ENCODE measurements around the gene KPNB1.

Gene KPNB1

GRCh38 chr17:47628014-47628566, 21.6 kb upstream of the KPNB1 start:
- ChIA-PET CTCF (interaction anchor here (0.6 to 2.6 kb wide), 3 partner anchors 10 to 12 kb away, joined by 3 to 10 read pairs (median 3); no protein-coding TSS in a partner anchor), POLR2A (interaction anchor here (1.2 kb wide), 1 partner anchor 21 kb away, joined by 4 read pairs; the partner anchor contains the start of gene KPNB1)
- Histone ChIP-seq H3K27ac (ENCODE audit: extremely low read depth, low read depth, low read length) (no peak overlapping the region), H3K9me3 (ENCODE audit: control insufficient read depth, insufficient read depth, low read depth, low read length) (no peaks in the 10 kb centered on the region), H3K4me1 (ENCODE audit: control insufficient read depth, insufficient read depth, low read length) (no peaks in the 10 kb centered on the region), H3K4me3 (ENCODE audit: low read depth, low read length) (no peak overlapping the region), H3K36me3 (ENCODE audit: control insufficient read depth in 2 of 2, insufficient read depth in 1 of 2, low read length in 2 of 2) (peaks cover 9 to 16% of the 10 kb centered on the region in 2 experiments)
- TF ChIP-seq, protein P1, sequence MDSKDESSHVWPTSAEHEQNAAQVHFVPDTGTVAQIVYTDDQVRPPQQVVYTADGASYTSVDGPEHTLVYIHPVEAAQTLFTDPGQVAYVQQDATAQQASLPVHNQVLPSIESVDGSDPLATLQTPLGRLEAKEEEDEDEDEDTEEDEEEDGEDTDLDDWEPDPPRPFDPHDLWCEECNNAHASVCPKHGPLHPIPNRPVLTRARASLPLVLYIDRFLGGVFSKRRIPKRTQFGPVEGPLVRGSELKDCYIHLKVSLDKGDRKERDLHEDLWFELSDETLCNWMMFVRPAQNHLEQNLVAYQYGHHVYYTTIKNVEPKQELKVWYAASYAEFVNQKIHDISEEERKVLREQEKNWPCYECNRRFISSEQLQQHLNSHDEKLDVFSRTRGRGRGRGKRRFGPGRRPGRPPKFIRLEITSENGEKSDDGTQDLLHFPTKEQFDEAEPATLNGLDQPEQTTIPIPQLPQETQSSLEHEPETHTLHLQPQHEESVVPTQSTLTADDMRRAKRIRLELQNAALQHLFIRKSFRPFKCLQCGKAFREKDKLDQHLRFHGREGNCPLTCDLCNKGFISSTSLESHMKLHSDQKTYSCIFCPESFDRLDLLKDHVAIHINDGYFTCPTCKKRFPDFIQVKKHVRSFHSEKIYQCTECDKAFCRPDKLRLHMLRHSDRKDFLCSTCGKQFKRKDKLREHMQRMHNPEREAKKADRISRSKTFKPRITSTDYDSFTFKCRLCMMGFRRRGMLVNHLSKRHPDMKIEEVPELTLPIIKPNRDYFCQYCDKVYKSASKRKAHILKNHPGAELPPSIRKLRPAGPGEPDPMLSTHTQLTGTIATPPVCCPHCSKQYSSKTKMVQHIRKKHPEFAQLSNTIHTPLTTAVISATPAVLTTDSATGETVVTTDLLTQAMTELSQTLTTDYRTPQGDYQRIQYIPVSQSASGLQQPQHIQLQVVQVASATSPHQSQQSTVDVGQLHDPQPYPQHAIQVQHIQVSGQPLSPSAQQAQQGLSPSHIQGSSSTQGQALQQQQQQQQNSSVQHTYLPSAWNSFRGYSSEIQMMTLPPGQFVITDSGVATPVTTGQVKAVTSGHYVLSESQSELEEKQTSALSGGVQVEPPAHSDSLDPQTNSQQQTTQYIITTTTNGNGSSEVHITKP (tag by site-specific recombination; IDR thresholded peaks at IDR 0.05), result 0 out of 2 replicates have a peak, but pooled peaks have one; percentile 50
- TF ChIP-seq GFI1B (tag by site-specific recombination; IDR thresholded peaks at IDR 0.05), result no peak
- peak; percentile 57 for TF ChIP-seq KLF1 (tag by site-specific recombination; IDR thresholded peaks at IDR 0.05)

GRCh38 chr17:47629826-47630225, 19.9 kb upstream of the KPNB1 start:
- Histone ChIP-seq H3K9me3 (ENCODE audit: control insufficient read depth, insufficient read depth, low read depth, low read length) (no peaks in the 10 kb centered on the region), H3K4me1 (ENCODE audit: control insufficient read depth, insufficient read depth, low read length) (no peaks in the 10 kb centered on the region), H3K4me3 (ENCODE audit: low read depth, low read length) (no peak overlapping the region), H3K27ac (ENCODE audit: extremely low read depth, low read depth, low read length) (no peak overlapping the region), H3K36me3 (ENCODE audit: control insufficient read depth in 2 of 2, insufficient read depth in 1 of 2, low read length in 2 of 2) (peaks cover 6 to 7% of the 10 kb centered on the region in 2 experiments; a peak in 2 of 3 replicates)
- CTCF ChIA-PET, result interaction anchor here (1.1 to 2.6 kb wide), 2 partner anchors 11 to 14 kb away, joined by 3 to 10 read pairs; no protein-coding TSS in a partner anchor
- POLR2A ChIA-PET, result interaction anchor here (3.0 kb wide), 1 partner anchor 19 kb away, joined by 10 read pairs; the partner anchor contains the start of gene KPNB1
- TF ChIP-seq ZNF16 (tag by site-specific recombination; IDR thresholded peaks at IDR 0.05; ENCODE audit: low read depth), result no peak
- TF ChIP-seq, protein P2, sequence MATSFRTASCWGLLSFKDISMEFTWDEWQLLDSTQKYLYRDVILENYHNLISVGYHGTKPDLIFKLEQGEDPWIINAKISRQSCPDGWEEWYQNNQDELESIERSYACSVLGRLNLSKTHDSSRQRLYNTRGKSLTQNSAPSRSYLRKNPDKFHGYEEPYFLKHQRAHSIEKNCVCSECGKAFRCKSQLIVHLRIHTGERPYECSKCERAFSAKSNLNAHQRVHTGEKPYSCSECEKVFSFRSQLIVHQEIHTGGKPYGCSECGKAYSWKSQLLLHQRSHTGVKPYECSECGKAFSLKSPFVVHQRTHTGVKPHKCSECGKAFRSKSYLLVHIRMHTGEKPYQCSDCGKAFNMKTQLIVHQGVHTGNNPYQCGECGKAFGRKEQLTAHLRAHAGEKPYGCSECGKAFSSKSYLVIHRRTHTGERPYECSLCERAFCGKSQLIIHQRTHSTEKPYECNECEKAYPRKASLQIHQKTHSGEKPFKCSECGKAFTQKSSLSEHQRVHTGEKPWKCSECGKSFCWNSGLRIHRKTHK (tag by site-specific recombination; IDR thresholded peaks at IDR 0.05), result no peak
- TF ChIP-seq KLF1 (tag by site-specific recombination; IDR thresholded peaks at IDR 0.05), result no peak

GRCh38 chr17:47630614-47631013, 19.1 kb upstream of the KPNB1 start:
- Histone ChIP-seq H3K9me3 (ENCODE audit: control insufficient read depth, insufficient read depth, low read depth, low read length) (no peaks in the 10 kb centered on the region), H3K27ac (ENCODE audit: extremely low read depth, low read depth, low read length) (no peak overlapping the region), H3K36me3 (ENCODE audit: control insufficient read depth in 2 of 2, insufficient read depth in 1 of 2, low read length in 2 of 2) (peaks cover 3 to 6% of the 10 kb centered on the region in 2 experiments; a peak in 2 of 3 replicates), H3K4me1 (ENCODE audit: control insufficient read depth, insufficient read depth, low read length) (no peaks in the 10 kb centered on the region), H3K4me3 (ENCODE audit: low read depth, low read length) (no peak overlapping the region)
- TF ChIP-seq ZBTB26 (tag by site-specific recombination; optimal IDR thresholded peaks at IDR 0.05) (no peak), ZNF600 (tag by site-specific recombination; IDR thresholded peaks at IDR 0.05) (no peak), ZNF549 (tag by site-specific recombination; IDR thresholded peaks at IDR 0.05) (no peak), ZNF76 (tag by site-specific recombination; IDR thresholded peaks at IDR 0.05; ENCODE audit: borderline replicate concordance, low read depth) (no peak), ZNF660 (tag by site-specific recombination; IDR thresholded peaks at IDR 0.05) (no peak), ZSCAN23 (tag by site-specific recombination; IDR thresholded peaks at IDR 0.05) (no peak), ZNF335 (tag by site-specific recombination; conservative IDR thresholded peaks at IDR 0.05) (no peak), OSR2 (tag by site-specific recombination; IDR thresholded peaks at IDR 0.05) (no peak)
- TF ChIP-seq, protein P2 (tag by site-specific recombination; IDR thresholded peaks at IDR 0.05), result no peak
- ChIA-PET POLR2A (interaction anchor here (3.0 kb wide), 1 partner anchor 18 kb away, joined by 10 read pairs; the partner anchor contains the start of gene KPNB1), CTCF (interaction anchor here (2.6 kb wide), 1 partner anchor 15 kb away, joined by 10 read pairs; no protein-coding TSS in a partner anchor)
